Measurements from ENCODE around the gene HEY2. TPM values are rescaled to one million over a fixed set of nuclear protein-coding genes. Genes with fewer than 3 reads are reported as not detected.

Gene HEY2
- total RNA-seq, 1 experiment from 2014 or later = not detected

DNA sequence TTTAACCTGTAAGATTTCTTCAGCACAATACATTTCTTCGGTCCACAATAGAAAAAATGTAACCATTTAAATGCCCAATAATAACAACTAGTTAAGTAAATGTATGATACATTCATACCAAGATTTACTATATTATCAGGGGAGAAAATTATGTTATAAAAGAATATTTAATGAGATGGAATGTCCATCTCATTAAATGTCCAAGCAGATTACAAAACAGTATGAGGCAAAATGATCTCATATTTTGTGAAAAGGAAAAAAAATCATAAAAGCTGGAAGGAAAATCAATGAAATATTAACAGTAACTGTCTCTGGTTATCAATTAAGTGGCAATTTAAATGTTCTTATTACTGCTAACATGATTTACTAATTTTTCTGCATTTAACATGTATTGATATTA lies 10.1 kb upstream of the HEY2 start:
- intact Hi-C loops (cut with micrococcal nuclease) = no loop called here
- no peaks in the 10 kb centered on the region for H3K9me3 ChIP-seq (ENCODE audit: low read length)
- H3K4me2 ChIP-seq (ENCODE audit: low read length) = no peak overlapping the region
- H3K4me1 ChIP-seq (ENCODE audit: insufficient read depth, low read length) = no peaks in the 10 kb centered on the region
- DNase-seq = no peak
- no peaks in the 10 kb centered on the region for H3K79me2 ChIP-seq (ENCODE audit: low read length)
- no peak overlapping the region for H3K27ac ChIP-seq (ENCODE audit: low read length)
- ChIA-PET CTCF (no interaction called here), POLR2A (ENCODE audit: unreplicated experiment) (no interaction called here)
- H3F3A ChIP-seq (ENCODE audit: low read length, unreplicated experiment) = no peaks in the 10 kb centered on the region
- no TSS peak for BruUV-seq (replicated peaks)
- no peaks in the 10 kb centered on the region for H3K9me2 ChIP-seq (replicated peaks; ENCODE audit: low read length)
- peaks cover 74% of the 10 kb centered on the region for H3K27me3 ChIP-seq (ENCODE audit: low read length)
- H3K9ac ChIP-seq (ENCODE audit: low read length) = no peak overlapping the region
- no peaks in the 10 kb centered on the region for H3K36me3 ChIP-seq (ENCODE audit: low read depth, low read length)
- H3K4me3 ChIP-seq (ENCODE audit: low read length) = no peak overlapping the region
- H2AFZ ChIP-seq (ENCODE audit: low read length) = no peak overlapping the region
- TF ChIP-seq EZH2phosphoT487 (IDR thresholded peaks at IDR 0.05; ENCODE audit: borderline replicate concordance, low read length) (no peak), EZH2 (IDR thresholded peaks at IDR 0.05; ENCODE audit: low read length, unreplicated experiment) (no peak)
- TF ChIP-seq, protein P1, sequence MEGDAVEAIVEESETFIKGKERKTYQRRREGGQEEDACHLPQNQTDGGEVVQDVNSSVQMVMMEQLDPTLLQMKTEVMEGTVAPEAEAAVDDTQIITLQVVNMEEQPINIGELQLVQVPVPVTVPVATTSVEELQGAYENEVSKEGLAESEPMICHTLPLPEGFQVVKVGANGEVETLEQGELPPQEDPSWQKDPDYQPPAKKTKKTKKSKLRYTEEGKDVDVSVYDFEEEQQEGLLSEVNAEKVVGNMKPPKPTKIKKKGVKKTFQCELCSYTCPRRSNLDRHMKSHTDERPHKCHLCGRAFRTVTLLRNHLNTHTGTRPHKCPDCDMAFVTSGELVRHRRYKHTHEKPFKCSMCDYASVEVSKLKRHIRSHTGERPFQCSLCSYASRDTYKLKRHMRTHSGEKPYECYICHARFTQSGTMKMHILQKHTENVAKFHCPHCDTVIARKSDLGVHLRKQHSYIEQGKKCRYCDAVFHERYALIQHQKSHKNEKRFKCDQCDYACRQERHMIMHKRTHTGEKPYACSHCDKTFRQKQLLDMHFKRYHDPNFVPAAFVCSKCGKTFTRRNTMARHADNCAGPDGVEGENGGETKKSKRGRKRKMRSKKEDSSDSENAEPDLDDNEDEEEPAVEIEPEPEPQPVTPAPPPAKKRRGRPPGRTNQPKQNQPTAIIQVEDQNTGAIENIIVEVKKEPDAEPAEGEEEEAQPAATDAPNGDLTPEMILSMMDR (conservative IDR thresholded peaks at IDR 0.05; ENCODE audit: low read depth, low read length) = no peak
- no peak for ATAC-seq
- no peaks in the 10 kb centered on the region for H4K20me1 ChIP-seq (ENCODE audit: low read length)

DNA sequence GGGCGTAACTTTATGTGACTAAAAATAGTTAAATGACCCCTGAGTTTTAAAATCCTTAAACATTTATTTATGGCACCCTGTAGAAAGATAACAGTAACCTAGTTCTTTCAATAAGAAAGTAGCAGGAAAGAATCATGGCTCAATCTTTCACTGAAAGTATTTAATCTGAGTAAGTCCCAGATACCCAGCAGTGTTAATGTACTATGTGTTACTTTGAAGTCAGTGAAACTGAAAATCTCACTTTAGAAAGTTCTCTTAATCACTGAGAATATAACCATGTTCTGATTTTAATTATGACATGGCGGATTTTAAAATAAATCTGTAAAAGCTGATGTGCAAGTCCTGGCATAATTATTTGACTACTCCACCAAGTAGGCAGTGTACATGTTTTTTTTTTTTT lies 8.1 kb upstream of the HEY2 start:
- no peaks in the 10 kb centered on the region for H3K4me1 ChIP-seq (ENCODE audit: insufficient read depth, low read length)
- no peak for ATAC-seq
- intact Hi-C loops (cut with micrococcal nuclease) = no loop called here
- no peaks in the 10 kb centered on the region for H3K79me2 ChIP-seq (ENCODE audit: low read length)
- H3K4me2 ChIP-seq (ENCODE audit: low read length) = no peak overlapping the region
- BruUV-seq (replicated peaks) = no TSS peak
- H2AFZ ChIP-seq (ENCODE audit: low read length) = no peak overlapping the region
- no peaks in the 10 kb centered on the region for H3F3A ChIP-seq (ENCODE audit: low read length, unreplicated experiment)
- POLR2A ChIA-PET (ENCODE audit: unreplicated experiment) = no interaction called here
- H3K9me3 ChIP-seq (ENCODE audit: low read length) = no peaks in the 10 kb centered on the region
- CTCF ChIA-PET = no interaction called here
- H3K36me3 ChIP-seq (ENCODE audit: low read depth, low read length) = no peaks in the 10 kb centered on the region
- no peak overlapping the region for H3K27ac ChIP-seq (ENCODE audit: low read length)
- peaks cover 77% of the 10 kb centered on the region for H3K27me3 ChIP-seq (ENCODE audit: low read length)
- no peaks in the 10 kb centered on the region for H4K20me1 ChIP-seq (ENCODE audit: low read length)
- TF ChIP-seq, protein P1 (conservative IDR thresholded peaks at IDR 0.05; ENCODE audit: low read depth, low read length) = no peak
- no peak for TF ChIP-seq EZH2phosphoT487 (IDR thresholded peaks at IDR 0.05; ENCODE audit: borderline replicate concordance, low read length)
- TF ChIP-seq EZH2 (IDR thresholded peaks at IDR 0.05; ENCODE audit: low read length, unreplicated experiment) = no peak
- H3K9ac ChIP-seq (ENCODE audit: low read length) = no peak overlapping the region
- no peaks in the 10 kb centered on the region for H3K9me2 ChIP-seq (replicated peaks; ENCODE audit: low read length)
- H3K4me3 ChIP-seq (ENCODE audit: low read length) = no peak overlapping the region
- DNase-seq = no peak

DNA sequence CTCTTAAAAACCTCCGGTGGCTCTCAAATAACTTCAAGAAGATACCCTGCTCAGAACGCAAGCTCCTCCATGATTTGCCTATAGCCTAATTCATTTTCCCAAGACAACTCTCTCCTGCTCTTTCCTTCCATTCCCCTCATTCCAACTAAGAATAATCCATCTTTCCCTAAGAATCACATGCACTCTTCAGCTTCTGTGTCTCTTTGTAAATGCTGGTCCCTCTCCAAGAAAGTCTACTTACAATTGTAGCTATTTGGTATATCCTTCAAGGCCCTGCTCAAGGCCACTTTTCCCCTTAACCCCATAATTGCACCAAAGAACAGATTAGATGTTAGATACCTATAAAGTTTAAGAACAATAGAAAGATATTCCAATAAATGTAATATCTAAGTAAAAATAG lies 7.4 kb upstream of the HEY2 start:
- TF ChIP-seq EZH2 (IDR thresholded peaks at IDR 0.05; ENCODE audit: low read length, unreplicated experiment) (no peak), EZH2phosphoT487 (IDR thresholded peaks at IDR 0.05; ENCODE audit: borderline replicate concordance, low read length) (no peak)
- TF ChIP-seq, protein P1 (conservative IDR thresholded peaks at IDR 0.05; ENCODE audit: low read depth, low read length) = no peak
- peaks cover 78% of the 10 kb centered on the region for H3K27me3 ChIP-seq (ENCODE audit: low read length)
- BruUV-seq (replicated peaks) = no TSS peak

More for the DNA sequence above, 7.4 kb upstream of the HEY2 start:
- H3K9ac ChIP-seq (ENCODE audit: low read length) = no peak overlapping the region
- H3K36me3 ChIP-seq (ENCODE audit: low read depth, low read length) = no peaks in the 10 kb centered on the region
- no peak overlapping the region for H3K4me3 ChIP-seq (ENCODE audit: low read length)
- H3F3A ChIP-seq (ENCODE audit: low read length, unreplicated experiment) = no peaks in the 10 kb centered on the region
- no peaks in the 10 kb centered on the region for H3K79me2 ChIP-seq (ENCODE audit: low read length)
- no peak overlapping the region for H3K27ac ChIP-seq (ENCODE audit: low read length)
- no peak for ATAC-seq
- H2AFZ ChIP-seq (ENCODE audit: low read length) = no peak overlapping the region
- H3K4me2 ChIP-seq (ENCODE audit: low read length) = no peak overlapping the region
- H4K20me1 ChIP-seq (ENCODE audit: low read length) = no peaks in the 10 kb centered on the region
- POLR2A ChIA-PET (ENCODE audit: unreplicated experiment) = no interaction called here
- H3K9me3 ChIP-seq (ENCODE audit: low read length) = no peaks in the 10 kb centered on the region
- 0 out of 2 replicates have a peak, but pooled peaks cover 3% of the 10 kb centered on the region for H3K4me1 ChIP-seq (ENCODE audit: insufficient read depth, low read length)
- intact Hi-C loops (cut with micrococcal nuclease) = no loop called here
- CTCF ChIA-PET = no interaction called here
- no peak for DNase-seq
- H3K9me2 ChIP-seq (replicated peaks; ENCODE audit: low read length) = no peaks in the 10 kb centered on the region

Data from PC-3 (cell line).